SK-N-MC (cell line): Measurements from ENCODE around the gene BMP6.
"Not testable (repeated sequence)": the region's sequence is repeated elsewhere in the genome, so short reads cannot be mapped to it uniquely, and the experiment has no call there.

Experiments used
- DNase-seq: peaks from one replicate; pipeline ENCODE4 v3.0.0-alpha.2; 2011; ENCODE audit warnings: low read depth, low spot score
- H3K27ac ChIP-seq: fragments of 200-600 bp; sonication (generic); 2 replicates; pipeline ENCODE4 v1.5.1; 2016; ENCODE audit warnings: mixed run types
- H3K36me3 ChIP-seq: fragments of 200-600 bp; sonication (generic); 2 replicates; pipeline ENCODE4 v1.6.1; 2017; ENCODE audit warnings: antibody characterized with exemption, low read length, mixed read lengths; ENCODE audit not compliant: insufficient read depth
- H3K4me3 ChIP-seq: fragments of 200-600 bp; sonication (generic); 2 replicates; pipeline ENCODE4 v1.5.1; 2016
- H3K9ac ChIP-seq: fragments of 200-600 bp; sonication (generic); 2 replicates; pipeline ENCODE4 v1.8.0; 2017; ENCODE audit warnings: mixed run types, mixed read lengths; ENCODE audit not compliant: insufficient read length
- H3K9me3 ChIP-seq: fragments of 200-600 bp; sonication (generic); 2 replicates; pipeline ENCODE4 v1.6.1; 2017; ENCODE audit warnings: low read depth, mild to moderate bottlenecking, antibody characterized with exemption, low read length, moderate library complexity, mixed read lengths
- EZH2 ChIP-seq: fragments of 200-600 bp; sonication (generic); IDR thresholded peaks from one replicate; pipeline ENCODE4 v1.6.1; 2017; ENCODE audit warnings: antibody characterized with exemption
- FOXP2 ChIP-seq: optimal IDR thresholded peaks from 2 replicates; pipeline ENCODE3; 2011; ENCODE audit warnings: mild to moderate bottlenecking, moderate library complexity; ENCODE audit not compliant: insufficient read depth; ENCODE audit errors: extremely low read length, control extremely low read depth
- POLR2AphosphoS5 ChIP-seq: IDR thresholded peaks from 2 replicates; pipeline ENCODE4 v1.6.1; 2012; ENCODE audit warnings: mild to moderate bottlenecking, low read depth, low read length, borderline replicate concordance

Gene BMP6

DNA sequence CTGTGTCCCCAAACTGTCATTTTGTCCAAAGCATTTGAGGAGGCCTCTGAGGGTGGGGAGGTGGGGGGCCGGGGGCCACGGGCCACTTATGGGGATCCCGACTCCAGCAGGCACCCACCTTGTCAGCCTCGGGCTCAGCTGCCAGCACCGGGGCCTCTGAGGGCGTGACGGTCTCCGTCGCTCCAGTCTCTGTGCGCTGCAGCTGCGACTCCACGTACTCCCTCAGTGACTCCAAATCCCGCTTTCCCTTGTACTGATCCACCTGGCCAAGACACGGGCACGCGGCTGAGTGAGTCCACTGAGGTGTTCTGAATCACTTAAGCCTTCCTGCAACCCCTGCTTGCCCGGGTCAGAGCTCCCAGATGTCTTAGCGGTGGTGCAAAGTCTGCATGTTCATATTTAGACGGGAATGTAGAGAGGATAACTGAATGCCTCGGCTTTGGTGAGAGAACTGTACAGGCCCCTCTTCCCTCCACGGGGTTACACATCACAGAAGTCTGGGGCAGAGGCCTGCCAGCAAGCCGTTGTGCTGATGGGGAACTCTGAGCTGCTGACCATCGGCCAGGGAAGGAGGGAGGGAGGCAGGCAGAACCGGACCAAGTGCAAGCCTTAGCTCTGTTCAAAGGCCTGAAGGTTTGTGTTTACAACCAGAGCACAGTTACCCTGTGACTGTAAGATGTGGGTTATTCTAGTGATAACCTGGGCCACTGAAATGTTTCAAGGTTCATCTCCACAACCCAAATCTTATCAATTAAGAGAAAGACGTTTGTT, 162.9 kb downstream of the BMP6 start:
- Histone ChIP-seq H3K9ac (no peak overlapping the region), H3K27ac (no peak overlapping the region), H3K36me3 (peaks cover 95% of the 10 kb centered on the region), H3K4me3 (no peak overlapping the region), H3K9me3 (no peaks in the 10 kb centered on the region)
- DNase-seq, result no peak
- TF ChIP-seq POLR2AphosphoS5, result no peak
- no peak for TF ChIP-seq FOXP2
- no peak for TF ChIP-seq EZH2

GRCh38 chr6:7891078-7891872, 165.4 kb downstream of the BMP6 start:
- peaks cover 95% of the 10 kb centered on the region for H3K36me3 ChIP-seq

GRCh38 chr6:7892367-7892766, 166.5 kb downstream of the BMP6 start:
- not testable (repeated sequence) for H3K4me3 ChIP-seq, H3K9ac ChIP-seq, DNase-seq, H3K9me3 ChIP-seq, H3K27ac ChIP-seq
- peaks cover 95% of the 10 kb centered on the region for H3K36me3 ChIP-seq

More at GRCh38 chr6:7891078-7891872, 165.4 kb downstream of the BMP6 start:
- Histone ChIP-seq H3K4me3 (no peak overlapping the region), H3K9me3 (no peaks in the 10 kb centered on the region), H3K27ac (no peak overlapping the region), H3K9ac (no peak overlapping the region)
- no peak for TF ChIP-seq POLR2AphosphoS5
- TF ChIP-seq FOXP2, result no peak
- no peak for TF ChIP-seq EZH2
- no peak for DNase-seq

DNA sequence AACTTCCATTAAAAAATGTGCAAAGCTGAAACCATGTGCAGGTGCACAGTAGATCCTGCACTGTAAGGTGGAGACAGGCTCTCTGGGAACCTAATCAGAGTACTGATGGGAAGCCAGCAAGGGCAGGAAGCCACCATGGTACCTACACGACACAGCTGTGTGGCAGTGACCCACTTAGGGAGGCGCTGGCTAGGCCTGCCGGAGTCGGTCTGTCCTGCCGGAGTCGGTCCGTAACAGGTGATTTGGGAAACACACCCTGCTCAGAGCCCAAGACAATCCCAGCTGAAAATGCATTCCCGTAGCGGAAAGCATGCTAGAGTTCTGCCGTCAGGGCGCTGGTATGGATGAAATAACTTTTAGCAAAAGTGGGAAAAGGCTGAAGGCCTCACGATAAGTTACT, 167.4 kb downstream of the BMP6 start:
- no peak for TF ChIP-seq EZH2
- DNase-seq, result no peak
- no peak overlapping the region for H3K9ac ChIP-seq
- no peaks in the 10 kb centered on the region for H3K9me3 ChIP-seq
- H3K36me3 ChIP-seq, result peaks cover 95% of the 10 kb centered on the region
- no peak overlapping the region for H3K27ac ChIP-seq
- no peak overlapping the region for H3K4me3 ChIP-seq

- Histone ChIP-seq H3K4me3 (no peak overlapping the region), H3K36me3 (peaks cover 94% of the 10 kb centered on the region), H3K9ac (no peak overlapping the region), H3K9me3 (no peaks in the 10 kb centered on the region), H3K27ac (no peak overlapping the region)
- no peak for DNase-seq
- TF ChIP-seq FOXP2 (no peak), EZH2 (no peak), POLR2AphosphoS5 (no peak)
These were observed 168.6 kb downstream of the BMP6 start for GRCh38 chr6:7894262-7895124.

- Histone ChIP-seq H3K9me3 (no peaks in the 10 kb centered on the region), H3K36me3 (peaks cover 95% of the 10 kb centered on the region), H3K4me3 (no peak overlapping the region), H3K9ac (no peak overlapping the region), H3K27ac (no peak overlapping the region)
- no peak for TF ChIP-seq FOXP2
- TF ChIP-seq POLR2AphosphoS5, result no peak
- no peak for TF ChIP-seq EZH2
- DNase-seq, result no peak
These were observed 169.2 kb downstream of the BMP6 start for GRCh38 chr6:7895125-7895423.

DNA sequence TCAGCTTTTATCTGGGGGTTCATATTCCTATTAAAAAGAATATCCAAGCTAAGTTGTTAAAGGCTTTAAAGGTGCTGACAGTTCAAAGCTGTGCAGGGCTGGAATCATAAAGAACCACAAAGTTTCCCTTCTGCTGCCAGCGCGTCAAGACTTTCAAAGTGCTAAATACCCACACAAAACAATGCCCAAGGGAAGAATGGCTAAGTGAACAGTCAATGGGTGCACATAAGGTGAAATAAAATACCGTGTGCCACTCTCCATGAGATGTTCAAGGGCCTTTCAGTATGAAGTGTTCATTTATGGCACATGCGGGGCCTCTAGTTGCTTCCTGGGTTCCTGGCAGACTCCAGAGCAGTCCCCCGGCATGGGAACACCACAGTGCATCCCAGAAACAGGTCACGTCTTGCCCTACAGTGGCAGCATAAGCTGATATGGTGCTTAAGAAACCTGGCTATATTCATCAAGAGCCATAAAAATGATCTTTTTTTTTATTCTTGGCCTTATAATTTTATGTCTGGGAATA, 170.6 kb downstream of the BMP6 start:
- Histone ChIP-seq H3K27ac (no peak overlapping the region), H3K4me3 (no peak overlapping the region), H3K9me3 (no peaks in the 10 kb centered on the region), H3K9ac (no peak overlapping the region), H3K36me3 (peaks cover 97% of the 10 kb centered on the region)
- no peak for DNase-seq
- TF ChIP-seq POLR2AphosphoS5 (no peak), EZH2 (no peak), FOXP2 (no peak)

DNA sequence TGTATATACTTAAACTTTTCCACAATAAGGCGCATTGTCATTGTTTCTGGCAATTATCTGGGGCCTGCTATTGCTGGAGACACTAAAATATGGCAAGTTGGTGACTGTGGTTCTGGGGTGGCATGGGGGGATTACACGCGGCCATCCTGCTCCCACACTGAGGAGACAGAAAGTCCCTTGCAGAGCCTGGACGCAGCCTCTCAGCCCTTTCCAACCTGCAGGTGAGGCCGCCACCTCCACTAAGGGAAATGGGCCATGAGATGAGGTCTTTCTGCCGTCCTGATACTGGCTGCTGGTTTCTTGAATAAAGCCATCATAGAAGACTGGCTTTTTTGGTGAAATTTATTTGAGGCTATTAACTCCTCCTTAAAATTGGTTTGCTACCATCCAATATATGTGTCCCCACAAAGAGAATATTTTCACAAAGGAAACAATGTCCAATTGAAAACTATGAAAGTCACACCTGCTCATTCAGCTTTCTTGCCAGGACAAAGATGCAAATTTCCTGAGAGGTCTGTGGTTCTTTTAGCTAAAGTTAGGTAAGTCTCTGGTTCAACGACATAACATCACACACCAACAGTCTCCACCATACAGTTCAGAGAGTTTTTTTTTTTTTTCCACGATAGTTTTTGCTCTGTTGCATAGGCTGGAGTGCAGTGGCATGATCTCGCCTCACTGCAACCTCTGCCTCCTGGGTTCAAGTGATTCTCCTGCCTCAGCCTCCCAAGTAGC, 171.7 kb downstream of the BMP6 start:
- Histone ChIP-seq H3K9me3 (no peaks in the 10 kb centered on the region), H3K4me3 (no peak overlapping the region), H3K9ac (no peak overlapping the region), H3K27ac (no peak overlapping the region), H3K36me3 (peaks cover 98% of the 10 kb centered on the region)
- DNase-seq, result no peak
- TF ChIP-seq POLR2AphosphoS5 (no peak), EZH2 (no peak), FOXP2 (no peak)

GRCh38 chr6:7898193-7898586, 172.3 kb downstream of the BMP6 start:
- not testable (repeated sequence) for H3K4me3 ChIP-seq, H3K9me3 ChIP-seq, H3K9ac ChIP-seq, DNase-seq, H3K27ac ChIP-seq
- H3K36me3 ChIP-seq, result peaks cover 98% of the 10 kb centered on the region
